ENCODE data around the gene CALD1.

The CALD1 gene

DNA sequence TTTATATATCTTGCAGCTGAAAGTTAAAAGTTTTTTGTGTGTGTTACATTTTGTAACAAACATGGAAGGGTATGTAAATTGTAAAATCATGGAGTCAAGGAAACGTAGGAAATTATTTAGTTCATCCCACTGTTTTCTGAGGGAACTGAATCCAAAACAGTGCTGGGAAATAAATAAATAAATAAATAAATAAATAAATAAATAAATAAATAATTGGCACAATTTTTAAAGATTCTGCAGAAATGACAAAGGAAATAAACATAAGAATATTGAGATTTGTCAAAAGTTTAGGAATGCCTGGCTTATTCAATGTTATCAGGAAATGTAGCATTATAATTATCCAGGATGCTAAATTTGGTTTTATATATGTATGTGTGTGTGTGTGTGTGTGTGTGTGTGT, 115.5 kb downstream of the CALD1 start (continued):
- TF ChIP-seq ZEB2 (tag by site-specific recombination; IDR thresholded peaks at IDR 0.05), result no peak
- no peak for TF ChIP-seq ZNF548 (tag by site-specific recombination; IDR thresholded peaks at IDR 0.05)
- TF ChIP-seq ZNF580 (tag by site-specific recombination; IDR thresholded peaks at IDR 0.05), result peak; percentile 68; the same call in 1 of the 2 replicates
- TF ChIP-seq ZSCAN30 (tag by site-specific recombination; IDR thresholded peaks at IDR 0.05), result no peak
- no peak for TF ChIP-seq ZNF660 (tag by site-specific recombination; IDR thresholded peaks at IDR 0.05)
- TF ChIP-seq ZBTB17 (tag by site-specific recombination; IDR thresholded peaks at IDR 0.05), result no peak
- TF ChIP-seq ZNF488 (tag by site-specific recombination; IDR thresholded peaks at IDR 0.05), result no peak
- TF ChIP-seq, protein P1, sequence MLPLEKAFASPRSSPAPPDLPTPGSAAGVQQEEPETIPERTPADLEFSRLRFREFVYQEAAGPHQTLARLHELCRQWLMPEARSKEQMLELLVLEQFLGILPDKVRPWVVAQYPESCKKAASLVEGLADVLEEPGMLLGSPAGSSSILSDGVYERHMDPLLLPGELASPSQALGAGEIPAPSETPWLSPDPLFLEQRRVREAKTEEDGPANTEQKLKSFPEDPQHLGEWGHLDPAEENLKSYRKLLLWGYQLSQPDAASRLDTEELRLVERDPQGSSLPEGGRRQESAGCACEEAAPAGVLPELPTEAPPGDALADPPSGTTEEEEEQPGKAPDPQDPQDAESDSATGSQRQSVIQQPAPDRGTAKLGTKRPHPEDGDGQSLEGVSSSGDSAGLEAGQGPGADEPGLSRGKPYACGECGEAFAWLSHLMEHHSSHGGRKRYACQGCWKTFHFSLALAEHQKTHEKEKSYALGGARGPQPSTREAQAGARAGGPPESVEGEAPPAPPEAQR (tag by site-specific recombination; IDR thresholded peaks at IDR 0.05), result no peak
- TF ChIP-seq ZFP37 (tag by site-specific recombination; IDR thresholded peaks at IDR 0.05), result peak; percentile 87
- TF ChIP-seq ZNF473 (tag by site-specific recombination; IDR thresholded peaks at IDR 0.05), result no peak
- no peak for TF ChIP-seq ZNF645 (tag by site-specific recombination; IDR thresholded peaks at IDR 0.05)
- TF ChIP-seq ZNF366 (tag by site-specific recombination; conservative IDR thresholded peaks at IDR 0.05), result no peak
- no peak for TF ChIP-seq ZNF596 (tag by site-specific recombination; IDR thresholded peaks at IDR 0.05)
- TF ChIP-seq ZNF433 (tag by site-specific recombination; IDR thresholded peaks at IDR 0.05; ENCODE audit: low read depth), result peak; percentile 67
- no peak for TF ChIP-seq ZNF549 (tag by site-specific recombination; IDR thresholded peaks at IDR 0.05)
- TF ChIP-seq ZFP41 (tag by site-specific recombination; IDR thresholded peaks at IDR 0.05; ENCODE audit: borderline replicate concordance), result no peak
- TF ChIP-seq, protein P2, sequence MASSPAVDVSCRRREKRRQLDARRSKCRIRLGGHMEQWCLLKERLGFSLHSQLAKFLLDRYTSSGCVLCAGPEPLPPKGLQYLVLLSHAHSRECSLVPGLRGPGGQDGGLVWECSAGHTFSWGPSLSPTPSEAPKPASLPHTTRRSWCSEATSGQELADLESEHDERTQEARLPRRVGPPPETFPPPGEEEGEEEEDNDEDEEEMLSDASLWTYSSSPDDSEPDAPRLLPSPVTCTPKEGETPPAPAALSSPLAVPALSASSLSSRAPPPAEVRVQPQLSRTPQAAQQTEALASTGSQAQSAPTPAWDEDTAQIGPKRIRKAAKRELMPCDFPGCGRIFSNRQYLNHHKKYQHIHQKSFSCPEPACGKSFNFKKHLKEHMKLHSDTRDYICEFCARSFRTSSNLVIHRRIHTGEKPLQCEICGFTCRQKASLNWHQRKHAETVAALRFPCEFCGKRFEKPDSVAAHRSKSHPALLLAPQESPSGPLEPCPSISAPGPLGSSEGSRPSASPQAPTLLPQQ (tag by site-specific recombination; IDR thresholded peaks at IDR 0.05), result no peak
- no peak for TF ChIP-seq SCRT2 (tag by site-specific recombination; IDR thresholded peaks at IDR 0.05)
- 0 out of 2 replicates have a peak, but pooled peaks have one; percentile 16 for TF ChIP-seq ZNF791 (tag by site-specific recombination; IDR thresholded peaks at IDR 0.05)
- TF ChIP-seq KLF7 (tag by site-specific recombination; IDR thresholded peaks at IDR 0.05; ENCODE audit: borderline replicate concordance), result no peak
- no peak for TF ChIP-seq ZFP69B (tag by site-specific recombination; IDR thresholded peaks at IDR 0.05)
- TF ChIP-seq ZNF223 (tag by site-specific recombination; IDR thresholded peaks at IDR 0.05), result peak; percentile 50; the same call in 1 of the 2 replicates
- TF ChIP-seq SP7 (tag by site-specific recombination; IDR thresholded peaks at IDR 0.05), result no peak
- TF ChIP-seq ZNF571 (tag by site-specific recombination; IDR thresholded peaks at IDR 0.05), result no peak
- TF ChIP-seq ZBTB1 (tag by site-specific recombination; IDR thresholded peaks at IDR 0.05), result 0 out of 2 replicates have a peak, but pooled peaks have one; percentile 78
- no peak for TF ChIP-seq ZNF174 (tag by site-specific recombination; IDR thresholded peaks at IDR 0.05)
- TF ChIP-seq, protein P3, sequence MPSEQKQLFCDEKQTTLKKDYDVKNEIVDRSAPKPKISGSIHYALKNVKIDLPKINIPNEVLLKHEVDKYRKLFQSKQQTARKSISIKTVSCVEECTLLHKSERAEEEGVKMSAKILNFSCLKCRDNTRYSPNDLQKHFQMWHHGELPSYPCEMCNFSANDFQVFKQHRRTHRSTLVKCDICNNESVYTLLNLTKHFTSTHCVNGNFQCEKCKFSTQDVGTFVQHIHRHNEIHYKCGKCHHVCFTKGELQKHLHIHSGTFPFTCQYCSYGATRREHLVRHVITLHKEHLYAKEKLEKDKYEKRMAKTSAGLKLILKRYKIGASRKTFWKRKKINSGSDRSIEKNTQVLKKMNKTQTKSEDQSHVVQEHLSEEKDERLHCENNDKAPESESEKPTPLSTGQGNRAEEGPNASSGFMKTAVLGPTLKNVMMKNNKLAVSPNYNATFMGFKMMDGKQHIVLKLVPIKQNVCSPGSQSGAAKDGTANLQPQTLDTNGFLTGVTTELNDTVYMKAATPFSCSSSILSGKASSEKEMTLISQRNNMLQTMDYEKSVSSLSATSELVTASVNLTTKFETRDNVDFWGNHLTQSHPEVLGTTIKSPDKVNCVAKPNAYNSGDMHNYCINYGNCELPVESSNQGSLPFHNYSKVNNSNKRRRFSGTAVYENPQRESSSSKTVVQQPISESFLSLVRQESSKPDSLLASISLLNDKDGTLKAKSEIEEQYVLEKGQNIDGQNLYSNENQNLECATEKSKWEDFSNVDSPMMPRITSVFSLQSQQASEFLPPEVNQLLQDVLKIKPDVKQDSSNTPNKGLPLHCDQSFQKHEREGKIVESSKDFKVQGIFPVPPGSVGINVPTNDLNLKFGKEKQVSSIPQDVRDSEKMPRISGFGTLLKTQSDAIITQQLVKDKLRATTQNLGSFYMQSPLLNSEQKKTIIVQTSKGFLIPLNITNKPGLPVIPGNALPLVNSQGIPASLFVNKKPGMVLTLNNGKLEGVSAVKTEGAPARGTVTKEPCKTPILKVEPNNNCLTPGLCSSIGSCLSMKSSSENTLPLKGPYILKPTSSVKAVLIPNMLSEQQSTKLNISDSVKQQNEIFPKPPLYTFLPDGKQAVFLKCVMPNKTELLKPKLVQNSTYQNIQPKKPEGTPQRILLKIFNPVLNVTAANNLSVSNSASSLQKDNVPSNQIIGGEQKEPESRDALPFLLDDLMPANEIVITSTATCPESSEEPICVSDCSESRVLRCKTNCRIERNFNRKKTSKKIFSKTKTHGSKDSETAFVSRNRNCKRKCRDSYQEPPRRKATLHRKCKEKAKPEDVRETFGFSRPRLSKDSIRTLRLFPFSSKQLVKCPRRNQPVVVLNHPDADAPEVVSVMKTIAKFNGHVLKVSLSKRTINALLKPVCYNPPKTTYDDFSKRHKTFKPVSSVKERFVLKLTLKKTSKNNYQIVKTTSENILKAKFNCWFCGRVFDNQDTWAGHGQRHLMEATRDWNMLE (tag by site-specific recombination; conservative IDR thresholded peaks at IDR 0.05; ENCODE audit: low read depth), result peak; percentile 90
- TF ChIP-seq ZNF558 (tag by site-specific recombination; IDR thresholded peaks at IDR 0.05), result peak; percentile 77
- TF ChIP-seq ZNF16 (tag by site-specific recombination; IDR thresholded peaks at IDR 0.05; ENCODE audit: low read depth), result no peak
- TF ChIP-seq ZNF248 (tag by site-specific recombination; IDR thresholded peaks at IDR 0.05), result no peak
- no peak for TF ChIP-seq KLF8 (tag by site-specific recombination; IDR thresholded peaks at IDR 0.05)

Measured in HEK293 (cell line).